Smooth muscle cell (in vitro differentiated cells): ENCODE measurements around the gene TMEM236. TPM values are rescaled to one million over a fixed set of nuclear protein-coding genes. Genes with fewer than 3 reads are reported as not detected.

Experiments
- DNase-seq: peaks from one replicate; lab custom pipeline; 2025; ENCODE audit not compliant: unreplicated experiment; lab: John Stamatoyannopoulos, UW
- H2AFZ ChIP-seq: fragments of 200-600 bp; sonication (generic); 2 replicates; pipeline ENCODE4 v1.6.0; 2016; ENCODE audit warnings: antibody characterized with exemption, low read depth, mild to moderate bottlenecking
- H3F3A ChIP-seq: fragments of 200-600 bp; sonication (generic); 2 replicates; pipeline ENCODE4 v1.6.0; 2017; ENCODE audit warnings: antibody characterized with exemption, low read depth
- H3K27ac ChIP-seq: fragments of 200-600 bp; sonication (generic); 2 replicates; pipeline ENCODE4 v1.5.1; 2016; ENCODE audit warnings: low read depth, mild to moderate bottlenecking
- H3K27me3 ChIP-seq: fragments of 200-600 bp; sonication (generic); 2 replicates; pipeline ENCODE4 v1.6.1; 2016; ENCODE audit warnings: low read depth, mild to moderate bottlenecking
- H3K36me3 ChIP-seq: fragments of 200-600 bp; sonication (generic); 2 replicates; pipeline ENCODE4 v1.5.1; 2016; ENCODE audit warnings: low read depth
- H3K4me1 ChIP-seq: fragments of 200-600 bp; sonication (generic); 2 replicates; pipeline ENCODE4 v1.5.1; 2016; ENCODE audit warnings: low read depth
- H3K4me2 ChIP-seq: fragments of 200-600 bp; sonication (generic); 2 replicates; pipeline ENCODE4 v1.6.0; 2016; ENCODE audit warnings: mild to moderate bottlenecking
- H3K4me3 ChIP-seq: fragments of 200-600 bp; sonication (generic); 2 replicates; pipeline ENCODE4 v1.5.1; 2016; ENCODE audit warnings: mild to moderate bottlenecking
- H3K79me2 ChIP-seq: fragments of 200-600 bp; sonication (generic); 2 replicates; pipeline ENCODE4 v1.6.0; 2016; ENCODE audit warnings: low read depth, mild to moderate bottlenecking
- H3K9ac ChIP-seq: fragments of 200-600 bp; sonication (generic); 2 replicates; pipeline ENCODE4 v1.6.0; 2016; ENCODE audit warnings: low read depth
- H3K9me3 ChIP-seq: fragments of 200-600 bp; sonication (generic); replicated peaks from 2 replicates; pipeline ENCODE4 v1.5.1; 2016; ENCODE audit warnings: low read depth
- H4K20me1 ChIP-seq: fragments of 200-600 bp; sonication (generic); 2 replicates; pipeline ENCODE4 v1.6.0; 2016; ENCODE audit warnings: low read depth
- CTCF ChIP-seq: fragments of 200-600 bp; sonication (generic); IDR thresholded peaks from 2 replicates; pipeline ENCODE4 v1.5.1; 2017; ENCODE audit warnings: borderline replicate concordance, mild to moderate bottlenecking, antibody characterized with exemption; ENCODE audit not compliant: insufficient read depth, poor library complexity, severe bottlenecking
- WGBS: methylation state at CpG from one replicate; pipeline ENCODE4 v1.1.7; 2016; ENCODE audit warnings: low lambda C conversion rate; 5-methylcytosine and 5-hydroxymethylcytosine counted together
- polyA plus RNA-seq: library from polyadenylated mRNA; unstranded; fragments of >200 nt; fragmentation: Nextera tagmentation; extraction: Ambion mirVana; gene quantifications from 2 replicates; pipeline ENCODE4 v1.2.1, GENCODE V29; 2016
- total RNA-seq: library from RNA; depleted of rRNA; stranded (reverse); fragments of >200 nt; gene quantifications from 2 replicates; pipeline ENCODE4 v1.2.3, GENCODE V29; 2014

The TMEM236 gene
- total and polyA plus RNA-seq, 2 experiments from 2014 or later: 0.09 TPM; not detected in 1

GRCh38 chr10:17749890-17750289 lies 2.1 kb upstream of the TMEM236 start:
- H3K4me1 ChIP-seq: no peaks in the 10 kb centered on the region

GRCh38 chr10:17756557-17757217 lies 4.7 kb downstream of the TMEM236 start:
- no peak for DNase-seq
- no peak overlapping the region for H3K4me3 ChIP-seq
- TF ChIP-seq CTCF: no peak
- no peaks in the 10 kb centered on the region for H3K79me2 ChIP-seq
- 84% methylated on average over 7 of the region's 7 CpGs for WGBS
- H3K9me3 ChIP-seq: no peaks in the 10 kb centered on the region
- no peak overlapping the region for H3K4me2 ChIP-seq
- no peaks in the 10 kb centered on the region for H3K27me3 ChIP-seq
- H2AFZ ChIP-seq: no peak overlapping the region
- H3K36me3 ChIP-seq: no peaks in the 10 kb centered on the region
- no peaks in the 10 kb centered on the region for H4K20me1 ChIP-seq
- no peak overlapping the region for H3K9ac ChIP-seq
- no peak overlapping the region for H3K27ac ChIP-seq
- no peaks in the 10 kb centered on the region for H3K4me1 ChIP-seq
- H3F3A ChIP-seq: no peaks in the 10 kb centered on the region

More at GRCh38 chr10:17749890-17750289, 2.1 kb upstream of the TMEM236 start:
- DNase-seq: no peak
- no peaks in the 10 kb centered on the region for H4K20me1 ChIP-seq
- no peak overlapping the region for H3K4me2 ChIP-seq
- no peaks in the 10 kb centered on the region for H3K79me2 ChIP-seq
- no peaks in the 10 kb centered on the region for H3F3A ChIP-seq
- H3K27me3 ChIP-seq: no peaks in the 10 kb centered on the region
- TF ChIP-seq CTCF: no peak
- no peak overlapping the region for H3K9ac ChIP-seq
- no peak overlapping the region for H3K4me3 ChIP-seq
- H3K27ac ChIP-seq: no peak overlapping the region
- no peak overlapping the region for H2AFZ ChIP-seq
- H3K9me3 ChIP-seq: no peaks in the 10 kb centered on the region
- no peaks in the 10 kb centered on the region for H3K36me3 ChIP-seq
- 95% methylated on average over 8 of the region's 8 CpGs for WGBS

GRCh38 chr10:17758200-17758599 lies 6.2 kb downstream of the TMEM236 start:
- TF ChIP-seq CTCF: no peak
- Histone ChIP-seq H3K79me2 (no peaks in the 10 kb centered on the region), H3K4me2 (no peak overlapping the region), H3K9me3 (no peaks in the 10 kb centered on the region), H3K4me3 (no peak overlapping the region), H4K20me1 (no peaks in the 10 kb centered on the region), H3K9ac (no peak overlapping the region), H3K4me1 (no peaks in the 10 kb centered on the region), H3F3A (no peaks in the 10 kb centered on the region), H3K27me3 (no peaks in the 10 kb centered on the region), H2AFZ (no peak overlapping the region), H3K36me3 (no peaks in the 10 kb centered on the region), H3K27ac (no peak overlapping the region)
- WGBS: 88% methylated on average over 2 of the region's 2 CpGs
- no peak for DNase-seq

- Histone ChIP-seq H3K4me2 (no peak overlapping the region), H3K27me3 (no peaks in the 10 kb centered on the region), H3K4me3 (no peak overlapping the region), H3K27ac (no peak overlapping the region), H3K9me3 (no peaks in the 10 kb centered on the region), H3K9ac (no peak overlapping the region), H3F3A (no peaks in the 10 kb centered on the region), H3K4me1 (no peaks in the 10 kb centered on the region), H4K20me1 (no peaks in the 10 kb centered on the region), H2AFZ (no peak overlapping the region), H3K79me2 (no peaks in the 10 kb centered on the region), H3K36me3 (no peaks in the 10 kb centered on the region)
- DNase-seq: no peak
- no peak for TF ChIP-seq CTCF
Observed at GRCh38 chr10:17758896-17759295, 6.9 kb downstream of the TMEM236 start.
